ENCODE measurements around the gene SRRM3. TPM values are rescaled to one million over a fixed set of nuclear protein-coding genes. Genes with fewer than 3 reads are reported as not detected.
"Not testable (repeated sequence)": the region's sequence is repeated elsewhere in the genome, so short reads cannot be mapped to it uniquely, and the experiment has no call there.

The SRRM3 gene
- total RNA-seq, 1 donor = under 0.01 TPM

DNA sequence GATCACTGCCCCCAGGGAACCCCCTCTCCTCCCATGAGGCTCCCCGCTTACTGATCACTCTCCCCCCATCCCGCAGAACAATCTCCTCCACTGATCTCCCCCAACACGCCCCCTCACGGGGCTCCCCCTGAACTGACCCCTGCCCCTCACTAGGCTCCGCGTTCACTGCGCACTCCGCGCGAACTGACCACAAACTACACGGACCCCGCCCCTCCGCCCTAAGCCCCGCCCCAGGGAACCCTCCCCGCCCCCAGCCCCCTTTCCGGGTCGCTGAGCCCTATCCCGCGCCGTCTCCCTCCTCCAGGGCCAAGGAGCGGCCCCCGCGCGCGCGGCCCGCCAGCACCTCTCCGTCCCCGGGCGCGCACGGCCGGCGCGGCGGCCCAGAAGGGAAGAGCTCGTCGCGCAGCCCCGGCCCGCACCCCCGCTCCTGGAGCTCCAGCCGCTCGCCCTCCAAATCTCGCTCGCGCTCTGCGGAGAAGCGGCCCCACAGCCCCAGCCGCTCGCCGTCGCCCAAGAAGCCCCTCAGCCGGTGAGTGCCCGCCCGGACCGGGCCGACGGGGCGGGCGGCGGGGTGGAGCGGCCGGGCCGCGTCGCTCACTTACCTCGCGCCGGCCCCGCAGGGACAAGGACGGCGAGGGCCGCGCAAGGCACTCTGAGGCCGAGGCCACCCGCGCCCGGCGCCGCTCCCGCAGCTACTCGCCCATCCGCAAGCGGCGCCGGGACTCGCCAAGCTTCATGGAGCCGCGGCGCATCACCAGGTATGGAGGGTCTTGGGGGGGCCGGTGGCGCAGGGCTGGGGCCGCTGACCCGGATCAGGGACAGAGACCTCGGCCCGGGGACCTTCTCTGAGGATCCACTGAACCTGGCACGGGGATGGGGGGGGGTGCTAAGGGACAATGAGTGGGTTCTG lies 80.9 kb downstream of the SRRM3 start:
- DNase-seq (ENCODE audit: low read depth in 2 of 3, low spot score in 2 of 3) = no peak

DNA sequence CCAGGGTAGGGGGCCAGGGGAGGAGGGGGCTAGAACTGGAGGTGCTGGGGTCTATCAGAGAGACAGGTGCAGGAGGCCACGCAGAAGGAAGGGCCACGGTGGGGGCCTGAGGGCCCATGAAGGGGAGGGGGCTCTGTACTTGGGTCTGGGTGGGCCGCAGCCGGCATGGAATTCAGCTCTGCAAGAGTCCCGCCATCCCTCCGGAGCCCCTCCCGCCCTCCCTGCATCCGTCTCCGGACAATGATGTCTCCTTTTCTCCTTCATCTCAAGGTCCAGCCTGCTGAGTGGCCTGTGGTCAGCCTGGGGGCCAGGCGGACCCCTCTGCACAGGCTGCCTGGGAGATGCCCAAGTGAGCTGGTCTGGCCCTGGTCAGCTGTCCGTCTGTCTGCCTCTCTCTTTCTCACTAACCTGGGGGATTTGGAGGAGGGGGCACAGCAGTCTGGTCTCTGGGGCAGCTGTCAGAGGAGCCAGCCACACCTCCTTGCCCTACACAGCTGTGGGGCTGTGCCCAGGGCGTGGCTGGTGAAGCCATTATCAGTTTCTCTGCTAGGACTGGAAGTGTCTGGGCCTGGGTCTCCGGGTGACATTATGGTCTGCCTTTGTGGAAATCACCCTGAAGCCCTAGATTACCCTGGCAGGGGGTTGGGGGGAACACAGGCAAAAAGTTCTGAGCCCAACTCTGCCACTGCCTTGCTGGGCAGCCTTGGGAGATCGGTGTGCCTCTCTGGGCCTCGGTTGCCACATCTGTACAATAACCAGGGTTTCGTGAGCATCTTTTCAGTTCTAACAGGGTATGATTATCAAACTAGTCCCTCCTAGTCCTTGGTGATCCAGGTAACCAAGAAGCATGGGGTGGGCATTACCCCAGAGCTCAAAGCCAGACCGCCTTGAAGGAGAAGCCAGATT lies 81.8 kb downstream of the SRRM3 start:
- no peak for DNase-seq (ENCODE audit: low read depth in 2 of 3, low spot score in 2 of 3)

DNA sequence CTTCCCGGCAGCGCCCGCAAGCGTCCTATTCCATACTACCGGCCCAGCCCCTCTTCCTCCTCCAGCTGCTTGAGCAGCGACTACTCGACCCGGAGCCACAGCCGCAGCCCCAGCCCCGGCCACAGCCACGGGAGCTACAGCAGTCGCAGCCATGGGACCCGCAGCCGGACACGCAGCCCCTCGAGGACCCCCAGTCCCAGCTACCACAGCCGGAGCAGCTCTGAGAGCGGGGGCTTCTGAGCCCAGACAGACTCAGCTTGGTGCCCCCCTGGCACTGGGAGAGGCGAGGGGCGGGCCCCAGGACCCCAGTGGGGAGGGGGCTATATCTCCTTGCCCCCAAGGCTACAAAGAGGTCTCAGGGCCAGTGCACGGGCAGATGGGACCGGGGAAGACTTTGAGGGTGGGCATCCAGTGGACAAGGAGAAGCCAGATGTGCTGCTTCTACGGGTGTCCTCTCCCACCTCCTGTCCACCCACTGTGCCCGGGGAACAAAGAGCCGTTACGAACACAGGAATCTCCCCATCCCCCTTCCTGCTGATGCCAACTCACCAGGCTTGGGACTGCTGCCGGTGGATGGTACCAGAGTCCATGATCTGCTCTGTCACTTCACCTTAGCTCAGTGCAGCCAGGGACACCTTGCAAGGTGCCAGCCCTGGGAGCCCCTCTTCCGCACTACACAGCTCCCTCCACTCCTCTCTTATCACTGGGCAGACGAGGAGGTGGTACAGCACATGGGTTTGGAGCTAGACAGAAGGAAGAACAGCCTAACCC lies 84.1 kb downstream of the SRRM3 start:
- DNase-seq (ENCODE audit: low read depth in 2 of 3, low spot score in 2 of 3) = no peak

DNA sequence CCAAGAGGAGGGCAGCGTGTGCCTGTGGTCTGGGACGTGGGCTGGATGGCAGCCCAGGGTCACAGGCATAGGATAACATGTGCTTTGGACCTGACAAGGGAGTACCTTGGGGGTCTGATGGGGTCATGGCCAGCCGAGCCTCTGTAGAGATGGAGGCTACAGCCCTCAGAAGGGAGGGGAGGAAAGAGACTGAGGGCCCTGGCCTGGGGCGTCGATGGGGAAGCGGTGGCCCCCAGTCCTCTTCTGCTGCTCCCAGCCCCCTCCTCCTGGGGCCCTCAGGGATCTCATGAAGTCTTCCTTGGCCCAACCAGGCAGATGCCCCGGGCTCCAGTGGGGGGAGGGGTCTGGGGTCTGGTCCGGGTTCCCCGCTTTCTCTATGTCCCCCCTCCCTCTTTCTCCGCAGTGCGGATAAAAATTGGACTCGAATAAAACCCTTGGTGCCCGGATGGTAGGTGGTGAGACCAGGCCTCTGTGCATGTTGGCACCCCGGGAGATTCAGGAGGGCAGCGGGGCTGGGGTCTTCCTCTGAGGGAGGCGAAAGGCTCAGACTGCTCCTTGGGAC lies 85.2 kb downstream of the SRRM3 start:
- no peak for DNase-seq (ENCODE audit: low read depth in 2 of 3, low spot score in 2 of 3)

DNA sequence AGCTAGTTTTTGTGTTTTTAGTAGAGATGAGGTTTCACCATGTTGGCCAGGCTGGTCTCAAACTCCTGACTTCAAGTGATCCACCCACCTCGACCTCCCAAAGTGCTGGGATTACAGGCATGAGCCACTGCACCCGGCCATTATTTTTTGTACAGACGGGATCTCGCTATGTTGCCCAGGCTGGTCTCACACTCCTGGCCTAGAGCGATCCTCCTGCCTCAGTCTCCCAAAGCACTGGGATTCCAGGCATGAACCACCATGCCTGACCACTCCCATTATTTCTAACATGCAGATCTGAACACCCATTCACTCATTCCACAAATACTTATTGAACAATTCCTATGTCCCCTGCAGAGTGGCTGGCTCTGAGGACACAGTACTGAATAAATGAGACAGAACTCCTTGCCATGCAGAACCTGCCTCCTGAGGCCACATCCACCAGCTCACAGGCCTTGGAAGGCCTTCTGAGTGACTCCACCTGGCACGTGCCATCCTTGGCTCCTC lies 89.2 kb downstream of the SRRM3 start:
- DNase-seq (ENCODE audit: low read depth in 2 of 3, low spot score in 2 of 3) = not testable (repeated sequence)

DNA sequence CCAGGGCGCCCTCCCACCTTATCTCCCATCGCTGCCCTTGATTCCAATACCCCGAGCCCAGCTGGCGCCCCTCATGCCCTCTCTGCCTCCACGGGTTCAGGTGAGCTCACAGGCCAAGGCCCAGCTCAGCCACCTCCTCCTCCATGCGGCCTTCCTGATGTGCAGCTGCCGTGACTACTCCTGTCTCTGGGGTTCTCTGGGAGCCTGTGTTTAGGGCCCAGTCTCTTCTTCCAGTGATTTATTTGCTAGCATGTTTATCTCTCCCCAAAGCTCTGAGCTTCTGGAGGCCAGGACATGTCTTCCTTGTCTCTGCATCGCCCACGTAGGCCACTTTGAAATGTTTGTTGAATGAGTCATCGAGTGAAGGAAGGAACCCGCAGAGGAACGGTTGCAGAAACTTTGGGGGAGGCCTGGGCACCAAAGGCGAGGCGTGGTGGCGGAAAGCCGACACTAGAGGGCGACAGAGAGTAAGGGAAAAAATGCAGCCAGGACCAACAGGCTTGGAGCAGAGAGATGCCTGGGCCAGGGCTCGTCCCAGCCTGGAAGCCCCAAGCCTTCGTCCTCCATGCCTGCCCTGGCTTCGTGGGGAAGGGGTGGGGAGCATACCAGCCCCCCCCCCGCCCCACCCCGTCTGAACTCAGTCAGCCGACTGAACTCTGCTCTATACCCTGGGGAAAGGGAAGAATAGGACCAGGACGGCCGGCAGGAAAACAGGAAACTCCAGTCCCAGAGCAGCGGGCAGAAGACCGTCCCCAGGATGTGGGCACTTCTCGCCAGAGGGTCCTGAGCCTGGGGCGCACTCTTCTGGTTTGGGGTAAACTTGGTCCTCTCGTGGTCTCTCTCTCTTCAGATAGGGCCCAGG lies 89.9 kb downstream of the SRRM3 start:
- DNase-seq (ENCODE audit: low read depth in 2 of 3, low spot score in 2 of 3) = peak; percentile 75 to 95 (median 94)

DNA sequence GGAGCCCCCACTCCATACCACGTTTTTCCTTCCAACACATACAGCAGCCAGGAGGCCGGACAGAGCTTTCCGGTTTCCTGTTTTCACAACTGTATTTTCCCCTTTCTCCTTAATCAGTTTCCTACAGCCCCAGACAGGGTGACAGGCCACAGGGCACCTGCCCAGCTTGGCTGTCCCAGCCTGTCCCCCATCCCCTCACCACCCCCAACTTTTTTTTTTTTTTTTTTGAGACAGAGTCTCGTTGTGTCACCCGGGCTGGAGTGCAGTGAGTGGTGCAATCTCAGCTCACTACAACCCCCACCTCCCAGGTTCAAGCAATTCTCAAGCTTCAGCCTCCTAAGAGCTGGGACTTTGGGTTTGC lies 90.5 kb downstream of the SRRM3 start:
- peak in 2 of 3 donors; percentile 83 to 86 for DNase-seq (ENCODE audit: low read depth in 2 of 3, low spot score in 2 of 3)

DNA sequence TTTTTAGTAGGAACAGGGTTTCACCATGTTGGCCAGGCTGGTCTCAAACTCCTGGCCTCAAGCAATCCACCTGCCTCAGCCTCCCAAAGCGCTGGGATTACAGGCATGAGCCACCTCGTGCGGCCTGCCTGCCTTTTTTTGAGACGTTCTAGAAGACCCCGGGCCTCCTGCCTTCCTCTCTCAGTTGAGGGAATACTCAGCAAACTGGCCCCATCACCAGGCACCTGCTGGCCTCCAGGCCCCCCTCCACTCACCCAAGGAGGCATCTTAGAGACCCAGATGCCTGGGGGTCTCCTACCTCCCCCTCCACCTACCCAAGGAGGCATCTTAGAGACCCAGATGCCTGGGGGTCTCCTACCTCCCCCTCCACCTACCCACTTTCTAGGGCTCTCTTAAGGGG lies 91.2 kb downstream of the SRRM3 start:
- not testable (repeated sequence) for DNase-seq (ENCODE audit: low read depth in 2 of 3, low spot score in 2 of 3)

DNA sequence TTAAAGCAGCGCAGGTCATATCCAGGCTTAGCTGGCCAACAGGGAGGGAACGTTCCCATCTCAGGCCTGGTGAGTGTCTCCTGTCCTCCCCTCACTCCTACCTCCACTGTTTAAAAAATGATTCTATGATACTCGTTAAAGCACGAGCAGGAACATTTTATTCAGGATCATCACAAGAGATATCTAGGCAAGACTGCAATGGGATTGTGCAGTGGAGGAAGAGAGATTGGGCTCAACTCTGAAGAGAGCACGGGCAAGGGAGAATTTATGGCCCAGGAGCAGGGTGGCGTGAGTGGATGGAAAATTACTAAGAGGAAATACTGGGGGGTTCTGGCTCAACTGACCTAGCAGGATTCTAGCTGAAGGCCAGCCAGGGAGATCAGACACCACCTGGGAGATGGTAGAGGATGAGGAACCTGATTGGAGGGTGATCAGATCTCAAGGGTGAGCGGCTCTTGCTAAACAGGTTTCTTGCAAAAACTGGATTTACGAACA lies 91.8 kb downstream of the SRRM3 start:
- no peak for DNase-seq (ENCODE audit: low read depth in 2 of 3, low spot score in 2 of 3)

DNA sequence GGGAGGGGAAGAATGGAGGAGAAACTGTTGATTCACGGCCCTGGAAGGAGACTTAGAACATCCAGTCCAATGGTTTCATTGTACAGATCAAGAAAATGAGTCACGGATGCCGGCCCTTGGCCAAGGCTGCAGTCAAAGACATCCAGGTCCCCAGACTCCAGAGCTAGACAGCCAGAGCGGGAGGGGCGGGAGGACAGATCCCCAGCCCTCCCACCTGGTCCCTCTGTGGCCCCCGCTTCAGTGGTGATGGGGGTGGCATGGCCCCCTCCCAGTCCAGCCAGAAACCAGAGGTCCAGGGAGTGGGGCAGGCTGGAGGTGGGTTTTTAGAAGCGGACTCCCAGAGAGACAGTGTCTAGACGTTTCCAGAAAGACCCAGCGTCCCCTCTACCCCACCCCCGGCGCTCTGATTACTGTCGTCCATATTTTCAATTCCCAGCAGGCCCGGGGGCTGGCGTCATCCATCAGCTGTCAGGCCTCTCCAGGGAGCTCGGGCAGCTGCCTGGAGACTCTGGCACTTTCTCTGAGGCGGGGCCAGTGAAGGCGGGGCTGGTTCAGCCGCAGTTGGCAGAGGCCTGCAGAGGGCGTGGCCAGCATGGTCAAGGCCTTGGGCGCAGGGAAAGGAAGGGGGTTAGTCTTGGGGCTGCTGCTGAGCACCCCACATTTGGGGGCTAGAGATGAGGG lies 92.8 kb downstream of the SRRM3 start:
- peak in 2 of 3 donors; percentile 56 to 73 for DNase-seq (ENCODE audit: low read depth in 2 of 3, low spot score in 2 of 3)

DNA sequence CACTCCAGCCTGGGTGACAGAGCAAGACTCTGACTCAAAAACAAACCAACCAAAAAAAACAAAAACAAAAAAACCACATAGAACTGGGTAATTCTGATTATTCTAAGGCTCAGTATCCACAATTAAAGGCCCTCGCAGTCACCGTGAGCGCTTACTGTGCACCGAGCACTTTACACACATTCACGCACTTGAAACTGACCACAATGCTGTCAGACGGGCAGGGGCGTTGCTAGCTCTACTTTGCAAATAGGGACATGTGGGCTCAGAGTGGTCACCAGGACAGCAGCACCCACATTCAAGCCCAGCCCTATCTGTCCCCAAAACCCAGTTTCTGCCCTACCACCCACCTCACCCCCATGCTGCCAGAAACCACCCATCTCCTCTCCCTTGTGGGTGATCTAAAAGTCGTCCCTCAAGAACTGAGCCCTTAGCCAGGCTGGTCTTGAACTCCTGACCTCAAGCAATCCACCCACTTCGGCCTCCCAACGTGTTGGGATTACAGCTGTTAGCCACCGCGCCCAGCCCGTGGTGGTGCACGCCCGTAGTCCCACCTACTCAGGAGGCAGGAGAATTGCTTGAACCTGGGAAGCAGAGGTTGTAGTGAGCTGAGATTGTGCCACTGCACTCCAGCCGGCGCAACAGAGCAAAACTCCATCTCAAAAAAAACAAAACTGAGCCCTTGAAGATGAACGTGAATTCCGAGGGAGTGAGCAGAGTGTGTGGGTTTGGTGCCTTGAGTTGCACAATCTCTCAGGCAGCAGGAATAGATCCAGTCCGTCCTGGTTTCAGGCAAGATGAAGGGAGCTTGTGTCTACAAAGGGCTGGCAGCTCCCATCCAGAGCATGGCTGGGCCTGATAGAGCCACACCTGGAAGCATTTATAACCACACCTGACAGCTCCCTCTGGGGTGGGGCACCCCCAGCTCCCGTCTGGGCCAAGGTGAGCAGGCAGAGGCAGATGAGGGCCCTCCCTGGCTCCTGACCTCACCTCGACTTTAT lies 95.3 kb downstream of the SRRM3 start:
- no peak for DNase-seq (ENCODE audit: low read depth in 2 of 3, low spot score in 2 of 3)

DNA sequence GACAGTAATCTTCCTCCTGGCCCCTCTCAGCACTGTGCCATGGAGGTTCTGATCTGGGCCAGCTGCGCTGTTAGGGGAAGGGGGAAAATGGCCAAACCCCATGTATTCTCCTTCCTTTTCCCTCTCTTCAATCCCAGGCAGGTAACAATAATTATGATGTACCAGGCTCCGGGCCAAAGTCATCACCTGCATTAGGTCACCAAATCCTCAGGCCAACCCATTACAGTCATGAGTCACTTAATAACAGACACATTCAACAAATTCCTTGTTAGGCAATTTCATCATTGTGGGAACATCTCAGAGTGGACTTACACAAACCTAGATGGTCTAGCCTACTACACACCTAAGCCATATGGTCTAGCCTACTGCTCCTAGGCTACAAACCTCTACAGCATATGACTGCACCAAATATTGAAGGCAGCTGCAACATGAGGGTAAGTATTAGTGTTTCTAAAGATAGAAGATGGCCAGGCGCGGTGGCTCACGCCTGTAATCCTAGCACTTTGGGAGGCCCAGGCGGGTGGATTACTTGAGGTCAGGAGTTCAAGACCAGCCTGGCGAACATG lies 98.6 kb downstream of the SRRM3 start:
- no peak for DNase-seq (ENCODE audit: low read depth in 2 of 3, low spot score in 2 of 3)

DNA sequence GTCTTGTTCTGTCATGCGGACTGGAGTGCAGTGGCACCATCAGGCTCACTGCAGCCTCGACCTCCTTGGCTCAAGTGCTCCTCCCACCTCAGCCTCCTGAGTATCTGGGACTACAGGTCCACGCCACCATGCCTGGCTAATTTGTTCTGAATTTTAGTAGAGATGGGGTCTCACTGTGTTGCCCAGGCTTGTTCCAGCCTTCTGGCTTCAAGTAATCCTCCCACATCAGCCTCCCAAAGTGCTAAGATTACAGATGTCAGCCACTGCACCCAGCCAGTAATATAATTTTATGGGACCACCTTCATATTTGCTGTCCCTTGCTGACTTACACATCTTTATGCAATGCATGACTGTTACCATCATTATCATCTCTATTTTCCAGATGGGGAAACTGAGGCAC lies 99.3 kb downstream of the SRRM3 start:
- DNase-seq (ENCODE audit: low read depth in 2 of 3, low spot score in 2 of 3) = no peak

DNA sequence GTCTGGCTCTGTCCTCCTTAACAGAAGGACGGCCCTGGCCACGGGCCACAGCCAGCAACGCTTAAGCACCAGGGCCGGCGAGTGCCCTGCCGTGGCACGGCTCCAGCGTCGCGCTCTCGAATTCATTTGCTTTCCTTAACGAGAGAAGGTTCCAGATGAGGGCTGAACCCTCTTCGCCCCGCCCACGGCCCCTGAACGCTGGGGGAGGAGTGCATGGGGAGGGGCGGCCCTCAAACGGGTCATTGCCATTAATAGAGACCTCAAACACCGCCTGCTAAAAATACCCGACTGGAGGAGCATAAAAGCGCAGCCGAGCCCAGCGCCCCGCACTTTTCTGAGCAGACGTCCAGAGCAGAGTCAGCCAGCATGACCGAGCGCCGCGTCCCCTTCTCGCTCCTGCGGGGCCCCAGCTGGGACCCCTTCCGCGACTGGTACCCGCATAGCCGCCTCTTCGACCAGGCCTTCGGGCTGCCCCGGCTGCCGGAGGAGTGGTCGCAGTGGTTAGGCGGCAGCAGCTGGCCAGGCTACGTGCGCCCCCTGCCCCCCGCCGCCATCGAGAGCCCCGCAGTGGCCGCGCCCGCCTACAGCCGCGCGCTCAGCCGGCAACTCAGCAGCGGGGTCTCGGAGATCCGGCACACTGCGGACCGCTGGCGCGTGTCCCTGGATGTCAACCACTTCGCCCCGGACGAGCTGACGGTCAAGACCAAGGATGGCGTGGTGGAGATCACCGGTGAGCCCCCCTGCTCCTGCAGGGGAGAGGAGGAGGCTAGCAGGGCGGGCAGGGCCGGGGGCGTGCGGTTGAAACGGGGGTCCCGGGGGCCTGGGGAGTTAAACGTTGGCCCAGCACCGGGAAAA lies 100.9 kb downstream of the SRRM3 start, which contains the start of gene HSPB1:
HSPB1 (plus strand) TSS at position 327 of the 855 bp plus-strand sequence; CDS start at position 367, 40 bp downstream.
- DNase-seq (ENCODE audit: low read depth in 2 of 3, low spot score in 2 of 3) = peak in 2 of 3 donors; percentile 84 to 93

DNA sequence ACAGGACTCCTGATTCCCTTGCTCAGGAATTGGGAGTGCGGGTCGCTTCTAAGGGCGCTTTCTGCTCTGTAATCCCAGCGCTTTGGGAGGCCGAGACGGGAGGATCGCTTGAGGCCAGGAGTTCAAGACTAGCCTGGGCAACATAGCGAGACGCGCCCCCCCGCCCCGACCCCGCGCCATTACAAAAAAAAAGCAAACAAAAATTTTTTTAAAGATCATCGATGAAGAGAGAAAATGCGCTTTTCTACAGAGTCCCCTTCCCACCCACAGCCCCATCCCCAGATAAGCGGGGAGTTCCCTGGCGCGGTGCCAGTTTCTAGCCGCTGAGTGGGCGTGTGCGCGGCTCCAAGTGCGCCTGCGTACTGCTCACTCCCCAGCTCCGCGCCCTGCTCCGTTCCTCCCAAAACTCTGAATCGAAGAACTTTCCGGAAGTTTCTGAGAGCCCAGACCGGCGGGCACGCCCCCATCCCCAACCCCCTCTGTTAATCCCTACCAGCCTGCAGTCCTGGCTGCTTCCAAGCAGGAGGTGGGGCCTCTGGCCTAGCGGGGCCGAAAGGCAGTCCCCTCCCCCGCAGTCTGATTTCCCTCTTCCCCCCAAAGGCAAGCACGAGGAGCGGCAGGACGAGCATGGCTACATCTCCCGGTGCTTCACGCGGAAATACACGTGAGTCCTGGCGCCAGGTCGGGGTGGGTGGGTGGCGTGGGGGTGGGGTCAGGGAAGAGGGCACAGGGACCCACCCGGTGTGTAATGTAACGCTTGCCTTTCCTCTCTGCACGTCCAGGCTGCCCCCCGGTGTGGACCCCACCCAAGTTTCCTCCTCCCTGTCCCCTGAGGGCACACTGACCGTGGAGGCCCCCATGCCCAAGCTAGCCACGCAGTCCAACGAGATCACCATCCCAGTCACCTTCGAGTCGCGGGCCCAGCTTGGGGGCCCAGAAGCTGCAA lies 101.8 kb downstream of the SRRM3 start:
- DNase-seq (ENCODE audit: low read depth in 2 of 3, low spot score in 2 of 3) = peak; percentile 77 to 84 (median 77)

Measured in hematopoietic multipotent progenitor cell (in vitro differentiated cells).